Stimulated activated CD4-positive, alpha-beta T cell treated with anti-CD3 and anti-CD28 coated beads, Interleukin-4, amount 100 ng/mL, for 48 hours (primary cell): ENCODE measurements around the gene THAP12.
A peak's percentile ranks its signal among the peaks of the same experiment; 100 is the strongest.
"Not testable (repeated sequence)": the region's sequence is repeated elsewhere in the genome, so short reads cannot be mapped to it uniquely, and the experiment has no call there.

ENCODE experiments used
- DNase-seq, 2 donors: peaks; one replicate each; pipeline ENCODE4 v3.0.0-alpha.2; 2020; ENCODE audit warnings: low read depth in 2 of 2

THAP12 gene

DNA sequence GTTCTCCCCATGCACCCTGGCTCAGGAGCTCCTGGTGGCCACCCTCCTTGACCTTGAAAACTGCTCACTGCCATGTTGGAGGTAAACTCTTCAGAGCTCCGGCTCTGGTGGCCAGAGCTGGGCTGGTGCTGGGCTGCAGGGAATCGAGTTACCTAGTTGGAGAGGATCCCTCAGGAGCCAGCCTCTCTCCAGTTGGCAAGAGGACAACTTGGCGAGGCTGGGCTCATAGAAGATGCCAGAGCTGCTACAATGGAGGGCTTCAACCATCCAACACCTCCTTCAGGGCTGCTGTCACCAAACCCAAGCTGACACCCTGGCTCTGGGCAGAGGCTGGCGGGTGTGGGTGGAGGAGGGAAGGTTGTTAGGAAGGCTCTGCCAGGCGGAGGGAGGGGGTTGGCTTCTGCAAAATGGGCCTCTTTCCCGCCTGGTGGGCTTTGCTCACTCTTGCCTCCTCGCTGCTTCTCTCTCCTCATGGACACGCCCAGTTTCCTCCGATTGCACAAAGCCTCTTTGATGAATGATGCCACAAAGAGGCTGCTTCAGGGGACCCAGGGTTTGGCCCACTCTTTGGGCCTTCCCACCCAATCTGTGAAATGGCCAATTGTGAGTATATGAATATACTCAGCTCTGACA is 53.1 kb downstream of the THAP12 start:
- DNase-seq, result no peak

DNA sequence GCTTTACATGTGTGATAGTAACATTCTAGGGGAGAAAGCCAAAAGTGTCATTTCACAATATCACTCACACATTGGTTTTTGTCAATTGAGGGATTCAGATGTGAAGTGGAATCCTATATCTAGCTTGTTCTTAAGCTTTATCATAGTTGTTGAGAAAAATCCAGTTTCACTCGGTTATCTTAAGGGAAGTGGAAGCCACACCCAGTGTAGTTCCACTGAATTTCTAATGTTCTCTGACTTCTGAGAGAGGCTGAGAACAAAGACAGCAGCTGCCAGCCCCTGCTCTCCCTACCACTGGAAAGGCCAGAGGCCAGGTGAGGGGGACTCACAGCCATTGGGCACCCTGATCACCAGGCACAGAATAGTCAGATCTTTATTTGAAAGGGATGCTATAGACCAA is 53.7 kb downstream of the THAP12 start:
- DNase-seq, result no peak

DNA sequence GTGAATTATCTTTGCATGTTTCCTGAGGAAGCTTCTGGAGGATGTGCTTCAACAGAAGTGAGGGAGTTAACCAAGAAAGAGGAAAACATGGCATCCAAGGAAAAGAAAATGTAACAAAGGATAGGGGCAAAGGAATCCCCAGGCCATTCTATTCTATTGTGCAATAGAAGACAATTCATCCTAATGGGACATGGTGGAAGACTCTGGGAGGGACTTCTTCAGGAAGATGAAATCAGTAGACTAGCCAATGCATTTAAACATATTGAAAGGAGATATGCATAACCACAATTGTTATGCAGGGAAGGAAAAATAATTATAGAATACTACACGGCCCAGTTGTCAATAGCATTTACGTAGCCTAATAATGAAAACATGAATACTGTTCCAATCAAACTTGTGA is 55.7 kb downstream of the THAP12 start:
- DNase-seq, result no peak

DNA sequence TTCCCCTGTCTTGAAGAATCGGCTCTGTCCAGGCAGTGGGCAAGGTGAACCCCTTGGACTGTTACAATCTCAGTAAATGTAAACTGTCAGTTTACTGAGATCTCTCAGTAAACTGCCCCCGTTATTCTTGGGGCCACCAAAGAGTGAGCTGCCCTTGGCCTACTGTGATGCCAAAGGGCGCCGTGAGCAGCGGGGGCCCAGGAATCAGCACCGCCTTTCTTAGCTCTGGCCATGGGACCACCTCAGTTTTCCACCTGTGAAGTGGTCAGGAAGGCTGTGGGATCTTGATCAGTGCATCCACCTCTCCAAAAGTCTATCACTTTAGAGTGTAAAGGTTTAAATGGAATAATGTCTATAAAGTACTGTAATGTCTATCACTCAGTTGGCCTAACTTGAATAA is 57.1 kb downstream of the THAP12 start:
- DNase-seq, result no peak

DNA sequence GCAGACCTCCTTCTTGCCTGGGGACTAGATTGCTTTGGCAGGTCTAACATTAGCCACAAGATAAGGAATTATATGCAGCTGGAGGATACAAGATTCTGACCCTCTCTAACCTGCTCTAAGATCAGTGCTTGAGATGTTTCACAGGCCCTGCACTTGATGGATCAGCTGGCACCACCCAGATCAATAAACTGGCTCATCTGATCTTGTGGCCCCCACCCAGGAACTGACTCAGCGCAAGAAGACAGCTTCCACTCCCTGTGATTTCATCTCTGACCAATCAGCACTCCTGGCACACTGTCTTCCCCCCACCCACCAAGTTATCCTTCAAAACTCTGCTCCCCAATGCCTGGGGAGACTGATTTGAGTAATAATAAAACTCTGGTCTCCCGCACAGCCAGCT is 57.6 kb downstream of the THAP12 start:
- DNase-seq, result not testable (repeated sequence)

DNA sequence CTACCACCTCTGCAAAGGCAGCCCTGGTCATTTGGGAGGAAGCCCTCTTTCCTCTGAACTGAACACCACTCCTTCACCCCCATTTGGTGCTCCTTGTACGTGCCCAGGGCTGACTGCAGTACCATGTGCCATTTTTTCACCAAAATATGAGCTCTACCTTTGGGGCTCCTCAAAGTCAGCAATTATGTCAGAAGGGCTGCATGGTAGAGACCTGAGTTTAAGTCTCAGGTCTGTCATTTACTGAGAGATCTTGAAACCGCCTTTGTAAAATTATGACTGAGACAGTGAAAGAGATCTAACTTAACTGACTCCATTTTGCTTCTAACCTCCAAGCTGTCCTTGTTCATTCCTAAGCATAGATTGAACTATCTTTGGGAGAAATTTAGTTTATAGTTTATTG is 58.0 kb downstream of the THAP12 start:
- no peak for DNase-seq

DNA sequence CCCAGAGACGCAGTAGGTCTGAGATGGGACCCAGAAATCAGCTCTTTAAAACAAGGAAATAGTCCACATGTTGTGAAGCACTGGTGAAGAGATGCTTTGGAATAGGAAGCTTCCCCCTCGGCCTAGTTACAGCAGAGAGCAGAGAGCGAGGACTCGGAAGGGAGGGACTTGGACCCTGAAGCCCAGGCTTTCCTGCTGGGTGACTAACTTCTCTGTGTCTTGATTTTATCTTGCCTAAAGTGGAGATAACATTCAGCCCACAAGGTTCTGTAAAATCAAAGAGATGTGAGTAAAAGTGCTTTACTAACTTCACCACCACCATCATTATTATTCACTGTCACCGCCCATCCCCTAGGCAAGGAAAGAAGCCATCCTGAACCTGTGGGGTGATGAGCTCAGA is 58.4 kb downstream of the THAP12 start:
- DNase-seq, result no peak

DNA sequence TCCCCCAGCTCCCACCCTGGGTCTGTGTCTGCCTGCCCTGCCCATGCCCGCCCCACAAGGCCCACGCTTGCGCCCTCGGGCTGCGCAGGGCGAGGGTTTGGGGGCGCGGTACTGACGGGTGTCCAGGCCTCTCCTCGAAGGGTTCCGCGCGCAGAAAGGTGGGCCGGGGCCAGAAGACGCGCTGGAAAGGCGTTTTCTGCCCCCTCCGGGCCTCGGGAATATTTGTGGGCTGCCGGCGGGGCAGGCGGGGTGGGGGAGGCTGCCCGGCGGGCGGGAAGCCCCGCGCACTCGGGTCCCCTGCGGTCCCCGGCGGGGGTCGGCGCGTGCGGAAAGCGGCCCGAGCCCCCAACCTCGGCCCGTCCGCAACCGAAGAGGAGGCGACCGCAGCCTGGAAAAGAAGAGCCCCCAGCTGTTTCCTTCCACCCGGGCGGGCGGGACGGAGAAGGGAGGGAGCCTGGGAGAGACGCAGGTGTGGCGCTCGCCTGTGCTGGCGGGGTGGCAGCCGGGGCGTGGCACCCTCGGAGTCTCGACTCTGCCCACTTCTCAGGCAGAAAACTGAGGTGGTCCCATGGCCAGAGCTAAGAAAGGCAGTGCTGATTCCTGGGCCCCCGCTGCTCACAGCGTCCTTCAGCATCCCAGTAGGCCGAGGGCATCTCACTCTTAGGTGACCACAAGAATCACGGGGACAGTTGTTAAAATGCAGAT is 59.0 kb downstream of the THAP12 start:
- DNase-seq, result no peak

DNA sequence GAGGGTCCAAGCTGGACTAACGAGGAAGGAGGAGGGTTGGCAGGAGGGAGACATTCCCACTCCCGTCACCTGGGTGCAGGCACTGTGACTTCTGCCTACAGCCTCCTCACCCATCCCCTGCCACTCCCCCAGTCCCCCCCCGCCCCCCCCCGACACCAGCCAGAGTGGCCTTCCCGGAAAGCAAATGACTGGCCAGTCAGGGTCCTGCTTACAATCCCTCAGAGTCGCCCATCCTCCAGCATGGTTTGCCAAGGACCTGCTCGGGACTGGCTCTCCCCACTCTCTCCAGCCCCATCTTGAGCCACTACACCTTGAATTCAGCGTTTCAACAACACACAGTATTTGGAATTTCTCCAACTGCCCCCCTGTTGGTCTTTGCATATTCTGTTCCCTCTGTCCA is 59.6 kb downstream of the THAP12 start:
- no peak for DNase-seq

DNA sequence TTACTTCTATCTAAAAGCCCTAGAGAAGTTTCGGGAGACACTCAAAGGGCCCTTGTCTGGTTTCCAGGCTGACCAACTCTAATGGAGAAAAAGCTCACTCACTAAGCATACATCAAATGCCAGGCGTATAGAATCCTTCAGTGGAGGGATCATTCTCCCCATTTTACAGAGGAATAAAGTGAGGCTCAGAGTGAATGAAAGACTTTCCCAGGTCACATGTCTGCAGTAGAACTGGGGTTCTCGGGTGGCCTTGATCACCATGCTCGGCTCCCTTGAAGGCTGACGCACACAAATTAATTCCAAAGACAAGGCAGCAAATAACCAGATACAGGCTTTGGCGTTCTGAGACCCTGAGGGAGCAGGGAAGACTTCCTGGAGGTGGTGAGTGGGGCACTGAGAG is 60.0 kb downstream of the THAP12 start:
- no peak for DNase-seq

DNA sequence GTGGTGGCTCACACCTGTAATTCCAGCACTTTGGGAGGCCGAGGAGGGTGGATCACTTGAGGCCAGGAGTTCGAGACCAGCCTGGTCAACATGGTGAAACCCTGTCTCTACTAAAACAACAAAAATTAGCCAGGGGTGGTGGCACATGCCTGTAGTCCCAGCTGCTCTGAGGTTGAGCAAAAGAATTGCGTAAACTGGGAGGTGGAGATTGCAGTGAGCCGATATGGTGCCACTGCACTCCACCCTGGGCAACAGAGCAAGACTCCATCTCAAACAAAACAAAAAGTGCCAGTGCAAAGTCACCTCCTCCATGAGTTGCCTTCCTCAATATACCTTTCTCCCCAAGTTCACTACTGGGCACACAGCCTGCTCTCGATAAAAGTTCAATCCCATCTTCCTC is 61.1 kb downstream of the THAP12 start:
- DNase-seq, result not testable (repeated sequence)

DNA sequence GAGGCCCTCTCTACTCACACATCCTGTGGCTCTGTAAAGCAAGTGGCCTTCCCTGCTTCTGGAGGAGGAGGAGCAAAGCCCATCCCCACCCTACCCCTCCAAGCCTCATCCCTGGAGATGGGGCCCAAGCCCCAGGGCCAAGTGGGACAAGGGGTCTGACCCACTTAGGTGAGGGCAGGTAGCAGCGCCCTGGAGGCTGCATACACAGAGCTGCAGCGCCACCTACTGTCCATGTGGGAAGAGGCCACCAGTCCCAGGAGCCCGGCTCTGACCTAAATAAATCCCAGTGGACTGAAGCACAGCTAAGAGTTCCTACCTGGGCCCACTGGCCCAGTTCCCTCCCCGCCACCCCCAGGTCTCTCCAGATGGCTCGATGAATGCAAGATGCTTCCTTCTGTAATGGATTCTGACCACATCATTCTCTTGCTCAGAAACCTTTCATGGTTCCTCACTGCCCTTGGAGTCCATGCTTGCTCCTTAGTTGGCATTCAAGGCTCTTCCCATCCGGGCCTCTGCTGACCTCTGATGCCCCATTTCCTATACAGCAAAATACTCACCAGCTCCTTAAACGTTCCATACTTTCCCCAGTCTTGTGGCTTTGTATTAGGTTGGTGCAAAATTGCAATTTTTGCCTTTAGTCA is 62.1 kb downstream of the THAP12 start:
- peak; percentile 79 to 83 for DNase-seq

DNA sequence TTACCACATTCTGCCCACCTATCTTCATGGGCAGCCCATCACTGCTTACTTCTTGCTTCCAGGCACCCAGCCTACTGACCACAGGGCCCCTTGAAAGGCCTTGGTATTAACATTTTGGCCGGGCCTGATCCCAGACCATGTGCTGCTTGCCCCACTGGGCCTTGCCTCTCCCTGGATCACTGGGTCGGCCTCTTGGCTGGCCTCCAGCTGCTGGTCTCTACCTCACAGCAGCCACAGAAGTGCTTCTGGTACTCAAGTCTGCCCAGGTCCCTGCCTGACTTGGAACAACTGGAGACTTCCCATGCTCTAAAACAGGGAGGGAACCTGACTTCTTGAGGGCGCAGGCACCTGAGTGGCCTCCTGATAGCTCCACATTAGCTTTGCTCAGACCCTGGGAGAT is 63.6 kb downstream of the THAP12 start:
- no peak for DNase-seq

DNA sequence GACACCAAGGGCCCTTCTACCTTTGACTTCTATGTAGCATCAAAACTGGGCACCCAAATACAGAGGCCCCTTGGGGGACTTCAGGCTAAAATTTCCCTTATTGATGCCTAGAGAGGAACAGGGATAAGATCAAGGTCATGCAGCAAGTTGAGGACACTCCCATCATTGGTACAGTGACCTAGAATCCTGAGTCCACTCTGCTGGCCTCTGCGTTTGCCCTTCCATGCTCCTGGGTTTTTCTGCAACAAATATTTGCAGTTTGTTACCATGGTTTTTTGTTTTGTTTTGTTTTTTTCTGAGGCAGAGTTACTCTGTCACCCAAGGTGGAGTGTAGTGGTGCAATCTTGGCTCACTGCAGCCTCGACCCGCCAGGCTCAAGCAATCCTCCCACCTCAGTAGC is 64.2 kb downstream of the THAP12 start:
- DNase-seq, result no peak

DNA sequence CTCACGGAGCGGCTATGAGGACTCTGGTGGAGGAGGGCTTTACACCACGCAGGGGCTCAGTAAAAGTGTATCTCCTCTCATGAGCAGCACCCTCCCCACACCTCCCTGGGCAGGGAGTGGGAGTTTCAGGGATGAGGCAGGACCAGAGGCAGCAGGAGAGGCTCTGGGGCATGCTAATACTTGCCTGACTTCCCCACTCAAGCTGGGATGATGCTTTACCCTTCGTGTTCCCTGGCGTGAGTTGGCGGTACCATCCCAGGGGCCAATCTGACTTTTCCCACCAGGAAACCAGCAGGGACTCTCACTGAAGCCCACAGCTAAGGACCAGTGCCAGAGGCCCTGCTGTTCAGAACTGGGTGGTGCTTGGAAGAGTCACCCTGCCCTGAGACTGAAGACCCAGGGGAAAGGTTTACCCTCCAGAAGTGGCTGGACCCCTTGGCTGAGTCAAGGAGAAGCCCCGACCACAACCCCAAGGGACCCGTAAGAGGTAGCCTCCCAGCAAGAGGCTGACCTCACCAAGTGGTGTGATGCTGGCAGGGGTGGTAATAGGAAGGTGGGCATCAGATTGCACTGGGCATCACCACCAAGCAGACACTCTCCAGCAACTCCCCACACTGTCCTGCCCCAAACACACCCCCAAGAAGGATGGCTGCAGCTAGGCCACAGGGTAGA is 65.6 kb downstream of the THAP12 start:
- no peak for DNase-seq

DNA sequence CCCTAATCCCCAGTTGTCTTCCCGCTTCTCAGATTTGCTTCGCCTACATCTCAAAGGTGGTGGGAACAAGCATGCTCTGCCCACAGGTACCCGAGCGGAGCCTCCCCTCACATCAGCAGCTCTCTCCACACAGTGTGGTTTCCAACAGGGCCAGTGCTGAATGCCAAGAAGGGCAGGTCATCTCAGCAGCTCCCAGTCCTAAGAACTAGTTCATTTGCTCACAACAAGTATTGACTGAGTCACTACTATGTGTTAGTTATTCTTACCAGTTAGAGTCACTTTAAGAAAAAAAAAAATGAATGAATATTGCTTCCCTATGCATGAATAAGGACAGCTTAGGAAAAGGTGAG is 66.2 kb downstream of the THAP12 start:
- DNase-seq, result no peak

DNA sequence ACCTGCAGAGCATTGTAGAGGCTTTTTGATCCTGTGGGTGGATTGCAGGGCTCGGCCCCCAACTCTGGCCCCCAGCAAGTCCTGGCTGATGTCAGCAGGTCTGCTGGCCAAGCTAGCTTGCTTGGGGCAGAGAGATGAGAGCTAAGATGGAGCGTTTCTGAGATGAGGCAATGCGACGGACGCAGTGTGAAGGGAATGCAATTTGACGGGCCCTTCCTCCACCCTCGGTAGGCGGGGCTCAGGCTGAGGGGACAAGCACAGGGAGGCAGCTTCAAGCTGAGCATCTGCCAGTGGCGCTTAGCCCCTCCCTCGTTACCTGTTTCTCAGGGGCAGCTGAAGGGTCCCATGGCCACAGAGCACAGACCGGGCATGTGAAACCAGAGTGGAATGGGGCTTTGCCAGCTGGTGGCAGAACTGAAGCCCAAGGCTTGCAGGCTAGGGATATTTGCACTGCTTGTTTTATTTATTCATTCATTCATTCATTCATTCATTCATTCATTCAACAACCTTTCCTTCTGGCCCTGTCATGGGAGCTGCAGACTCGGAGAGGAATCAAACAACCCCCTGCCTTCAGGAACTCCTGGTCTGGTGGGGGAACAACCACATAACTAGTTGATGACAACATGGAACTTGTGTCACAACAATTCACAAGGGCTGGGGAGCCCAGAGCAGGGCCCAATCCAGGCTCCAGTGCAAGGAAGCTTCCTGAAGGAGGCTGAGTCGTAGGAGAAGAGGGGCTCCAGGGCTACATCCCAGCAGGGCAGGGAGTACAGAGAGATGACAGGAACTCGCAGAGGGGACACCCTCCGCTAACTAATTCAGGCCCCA is 66.8 kb downstream of the THAP12 start:
- DNase-seq, result no peak

DNA sequence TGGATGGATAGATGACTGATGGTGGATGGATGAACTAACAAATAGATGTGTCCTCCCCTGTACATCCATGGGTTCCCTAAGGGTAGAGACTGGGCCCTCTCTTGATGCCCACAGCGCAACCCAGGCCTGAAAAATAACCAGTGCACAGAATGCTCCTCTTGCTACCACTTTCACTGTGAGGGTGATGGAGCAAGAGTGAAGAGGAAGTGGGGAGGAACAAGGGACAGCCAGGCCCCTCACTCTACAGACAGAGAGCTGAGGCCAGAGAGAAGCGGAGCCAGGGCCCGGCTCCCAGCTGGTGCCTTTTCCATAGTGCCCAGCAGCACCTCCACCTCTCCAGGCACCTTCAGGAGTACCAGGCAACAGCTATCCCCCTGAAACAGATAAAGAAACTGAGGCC is 67.7 kb downstream of the THAP12 start:
- DNase-seq, result no peak

DNA sequence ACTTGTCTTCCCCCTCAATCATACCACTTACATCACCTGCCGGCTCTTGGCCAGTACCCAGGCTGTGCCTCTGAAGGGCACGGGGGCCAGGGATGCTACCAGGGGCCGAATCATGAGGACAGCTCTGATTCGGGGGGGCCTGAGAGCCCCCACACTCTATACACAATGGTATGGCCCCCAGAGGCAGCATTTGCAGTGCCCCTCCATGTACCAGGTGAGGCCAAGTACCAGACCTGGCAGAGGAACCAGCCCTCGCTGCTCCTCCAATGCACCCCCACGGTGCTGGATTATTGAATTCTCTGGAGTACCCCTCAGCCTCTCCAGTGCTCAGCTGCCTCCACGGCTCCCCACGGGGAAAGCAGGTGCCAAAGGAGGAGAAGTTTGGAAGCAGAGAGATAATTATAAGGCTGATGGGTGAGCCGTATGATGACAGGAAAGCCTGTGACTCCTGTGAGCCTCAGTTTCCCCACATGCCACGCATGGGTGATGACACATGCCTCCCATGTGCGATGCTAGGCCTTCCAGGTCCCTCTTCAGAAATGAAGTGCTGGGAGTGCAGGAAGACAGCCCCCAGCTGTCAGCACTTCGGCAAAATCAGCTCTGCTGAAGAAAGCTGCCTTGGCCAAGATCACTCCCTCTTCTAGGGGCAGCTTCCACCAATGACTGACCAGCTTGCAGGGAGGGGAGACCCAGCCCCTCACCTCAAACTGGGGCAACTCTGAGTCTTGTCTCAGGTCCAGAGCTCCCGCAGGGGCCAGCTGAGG is 69.9 kb downstream of the THAP12 start:
- no peak for DNase-seq

DNA sequence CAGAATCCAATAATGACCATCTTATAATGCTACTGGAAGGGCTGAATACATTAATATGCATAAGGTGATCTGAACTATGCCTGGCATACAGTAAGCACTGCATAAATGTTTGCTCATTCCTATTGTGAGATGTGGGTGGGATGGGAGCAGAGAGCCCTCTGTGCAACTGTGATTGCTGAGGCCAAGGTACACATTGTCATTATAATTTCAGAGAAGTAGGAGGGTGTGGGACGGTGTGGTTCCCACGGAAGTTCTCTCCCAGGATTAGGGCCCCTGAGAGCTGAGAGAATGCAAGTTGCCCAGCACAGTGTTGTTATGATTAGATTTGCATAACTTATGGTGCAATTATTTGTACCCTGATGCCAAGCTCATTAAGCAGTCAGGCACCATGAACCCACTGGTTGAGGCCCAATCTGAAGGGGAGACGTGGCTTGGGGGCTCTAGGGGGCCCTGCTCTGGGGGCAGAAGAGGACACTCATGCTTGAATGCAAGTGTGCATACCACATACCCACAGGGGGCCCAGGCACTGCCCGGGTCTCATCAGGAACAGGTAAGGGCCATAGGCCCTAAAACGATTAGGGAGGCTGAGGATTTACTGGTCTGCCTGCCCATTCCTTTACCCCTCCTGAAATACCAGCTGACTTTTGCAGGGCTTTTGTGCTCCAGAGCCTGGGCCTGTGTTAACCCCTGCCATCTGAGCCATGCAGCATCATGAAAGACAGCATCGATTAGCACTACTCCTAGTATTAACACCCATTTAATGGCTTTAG is 72.8 kb downstream of the THAP12 start:
- DNase-seq, result no peak

DNA sequence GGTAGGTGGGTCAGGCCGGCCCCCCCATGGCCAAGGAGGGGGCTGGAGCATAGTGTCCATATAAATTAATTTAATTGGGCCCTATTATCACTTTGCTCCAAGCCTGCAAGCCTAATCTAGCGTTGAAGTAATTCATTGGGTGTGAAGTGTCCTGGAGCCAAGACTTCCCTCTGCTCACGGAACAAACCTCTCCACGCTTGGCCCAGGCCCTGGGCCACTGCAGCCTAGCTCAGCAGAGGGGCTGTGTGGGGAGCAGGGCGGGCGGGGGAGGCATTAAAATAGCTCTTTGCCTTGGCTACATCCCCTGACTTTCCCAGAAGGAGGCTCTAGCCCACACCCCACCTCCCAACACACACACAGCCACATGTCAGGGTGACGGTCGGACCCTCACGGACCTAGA is 73.5 kb downstream of the THAP12 start:
- DNase-seq, result no peak
